Measurements from ENCODE around the gene ATG14.

GRCh38 chr14:55333711-55334485 is 77.7 kb downstream of the ATG14 start:
- TF ChIP-seq CTCF (IDR thresholded peaks at IDR 0.05; ENCODE audit: control extremely low read depth in 1 of 3, insufficient read depth in 1 of 3, low read depth in 1 of 3, low read length in 3 of 3): no peak
- TF ChIP-seq MAFK (IDR thresholded peaks at IDR 0.05; ENCODE audit: low read depth, low read length): no peak
- no peak for TF ChIP-seq HDAC2 (IDR thresholded peaks at IDR 0.05; ENCODE audit: borderline replicate concordance in 1 of 2, low read depth in 2 of 2, low read length in 2 of 2)
- TF ChIP-seq CREB1 (IDR thresholded peaks at IDR 0.05): no peak
- no peak for TF ChIP-seq SRF (IDR thresholded peaks at IDR 0.05; ENCODE audit: low read depth, low read length)
- TF ChIP-seq MAX (IDR thresholded peaks at IDR 0.05): no peak
- TF ChIP-seq BACH1 (IDR thresholded peaks at IDR 0.05; ENCODE audit: low read length): no peak
- no peak for TF ChIP-seq USF2 (IDR thresholded peaks at IDR 0.05; ENCODE audit: low read length)
- no peak for TF ChIP-seq POLR2A (IDR thresholded peaks at IDR 0.05; ENCODE audit: control extremely low read depth in 1 of 2, low read depth in 2 of 2, low read length in 2 of 2)
- TF ChIP-seq RFX5 (IDR thresholded peaks at IDR 0.05; ENCODE audit: borderline replicate concordance, low read depth, low read length): no peak
- TF ChIP-seq TEAD4 (IDR thresholded peaks at IDR 0.05; ENCODE audit: low read depth, low read length): no peak
- TF ChIP-seq SIRT6 (IDR thresholded peaks at IDR 0.05; ENCODE audit: low read length): no peak

All from H1 (cell line).